Esophagus squamous epithelium (tissue), 4 donors: ENCODE measurements around the gene NLGN1.

Experiments
- POLR2A ChIP-seq, 4 donors: fragments of 450-650 bp; IDR thresholded peaks; one replicate each; pipeline ENCODE4 v1.6.1; 2017; ENCODE audit warnings: antibody characterized with exemption in 4 of 4, mild to moderate bottlenecking in 4 of 4, moderate library complexity in 3 of 4
- TF ChIP-seq, protein P1 (sequence below), 6 experiments: fragments of 450-650 bp in 4 of 6; fragments of 200-600 bp in 2 of 6; sonication (generic) in 2 of 6; IDR thresholded peaks; one replicate each; pipeline ENCODE4 v1.5.1; 2016 to 2019; ENCODE audit warnings: antibody characterized with exemption in 6 of 6, mild to moderate bottlenecking in 4 of 6, moderate library complexity in 4 of 6

DNA sequence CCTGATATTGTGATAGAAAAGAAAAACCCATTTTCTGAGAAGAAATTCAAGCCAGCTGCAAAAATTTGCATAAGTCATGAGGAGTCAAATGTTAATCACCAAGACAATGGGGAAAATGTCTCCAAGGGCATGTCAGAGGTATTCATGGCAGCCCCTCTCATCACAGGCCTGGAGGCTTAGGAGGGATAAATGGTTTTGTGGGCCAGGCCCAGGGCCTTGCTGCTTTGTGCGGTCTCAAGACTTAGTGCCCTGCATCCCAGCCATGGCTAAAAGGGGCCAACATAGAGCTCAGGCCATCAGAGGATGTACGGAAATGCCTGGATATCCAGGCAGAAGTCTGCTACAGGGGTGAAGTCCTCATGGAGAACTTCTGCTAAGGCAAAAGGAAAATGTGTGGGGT, 631.1 kb downstream of the NLGN1 start:
- TF ChIP-seq, protein P1, sequence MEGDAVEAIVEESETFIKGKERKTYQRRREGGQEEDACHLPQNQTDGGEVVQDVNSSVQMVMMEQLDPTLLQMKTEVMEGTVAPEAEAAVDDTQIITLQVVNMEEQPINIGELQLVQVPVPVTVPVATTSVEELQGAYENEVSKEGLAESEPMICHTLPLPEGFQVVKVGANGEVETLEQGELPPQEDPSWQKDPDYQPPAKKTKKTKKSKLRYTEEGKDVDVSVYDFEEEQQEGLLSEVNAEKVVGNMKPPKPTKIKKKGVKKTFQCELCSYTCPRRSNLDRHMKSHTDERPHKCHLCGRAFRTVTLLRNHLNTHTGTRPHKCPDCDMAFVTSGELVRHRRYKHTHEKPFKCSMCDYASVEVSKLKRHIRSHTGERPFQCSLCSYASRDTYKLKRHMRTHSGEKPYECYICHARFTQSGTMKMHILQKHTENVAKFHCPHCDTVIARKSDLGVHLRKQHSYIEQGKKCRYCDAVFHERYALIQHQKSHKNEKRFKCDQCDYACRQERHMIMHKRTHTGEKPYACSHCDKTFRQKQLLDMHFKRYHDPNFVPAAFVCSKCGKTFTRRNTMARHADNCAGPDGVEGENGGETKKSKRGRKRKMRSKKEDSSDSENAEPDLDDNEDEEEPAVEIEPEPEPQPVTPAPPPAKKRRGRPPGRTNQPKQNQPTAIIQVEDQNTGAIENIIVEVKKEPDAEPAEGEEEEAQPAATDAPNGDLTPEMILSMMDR (IDR thresholded peaks at IDR 0.05): no peak
- TF ChIP-seq POLR2A (IDR thresholded peaks at IDR 0.05): no peak
